GM11168 (cell line): ENCODE data around the gene BCAS3.

Source experiments
- in situ Hi-C: fragments of 300-500 bp; cut with MboI; formaldehyde crosslinking; loops from one replicate; pipeline ENCODE4 v1.12.0; 2022; ENCODE audit warnings: low sequenced_read_pairs; ENCODE audit not compliant: unreplicated experiment

BCAS3 gene

GRCh38 chr17:61167075-61167474 lies 489.4 kb downstream of the BCAS3 start:
- in situ Hi-C loops: no loop called here

GRCh38 chr17:61168506-61168905 lies 490.9 kb downstream of the BCAS3 start:
- in situ Hi-C loops: no loop called here

- in situ Hi-C loops: no loop called here
These were observed 496.7 kb downstream of the BCAS3 start for GRCh38 chr17:61174310-61174709.

- in situ Hi-C loops: no loop called here
These were observed 497.9 kb downstream of the BCAS3 start for GRCh38 chr17:61175298-61176142.

GRCh38 chr17:61177351-61177750 lies 499.7 kb downstream of the BCAS3 start:
- in situ Hi-C loops: no loop called here

GRCh38 chr17:61178284-61178683 lies 500.6 kb downstream of the BCAS3 start:
- in situ Hi-C loops: no loop called here

GRCh38 chr17:61179380-61179806 lies 501.7 kb downstream of the BCAS3 start:
- in situ Hi-C loops: no loop called here

- in situ Hi-C loops: no loop called here
These were observed 506.1 kb downstream of the BCAS3 start for GRCh38 chr17:61183793-61184192.

- in situ Hi-C loops: no loop called here
These were observed 507.7 kb downstream of the BCAS3 start for GRCh38 chr17:61185385-61185784.

- in situ Hi-C loops: no loop called here
These were observed 509.4 kb downstream of the BCAS3 start for GRCh38 chr17:61187038-61187437.

- in situ Hi-C loops: no loop called here
These were observed 510.4 kb downstream of the BCAS3 start for GRCh38 chr17:61188081-61188480.

- in situ Hi-C loops: no loop called here
These were observed 512.3 kb downstream of the BCAS3 start for GRCh38 chr17:61189968-61190367.

GRCh38 chr17:61196302-61196704 lies 518.7 kb downstream of the BCAS3 start:
- in situ Hi-C loops: no loop called here

- in situ Hi-C loops: no loop called here
These were observed 519.1 kb downstream of the BCAS3 start for GRCh38 chr17:61196799-61197198.

- in situ Hi-C loops: no loop called here
These were observed 522.0 kb downstream of the BCAS3 start for GRCh38 chr17:61199431-61200338.

- in situ Hi-C loops: no loop called here
These were observed 522.7 kb downstream of the BCAS3 start for GRCh38 chr17:61200339-61200715.

GRCh38 chr17:61201211-61201610 lies 523.6 kb downstream of the BCAS3 start:
- in situ Hi-C loops: no loop called here

- in situ Hi-C loops: no loop called here
These were observed 524.9 kb downstream of the BCAS3 start for GRCh38 chr17:61202564-61202963.

GRCh38 chr17:61203671-61204131 lies 526.0 kb downstream of the BCAS3 start:
- in situ Hi-C loops: no loop called here

GRCh38 chr17:61204456-61204855 lies 526.8 kb downstream of the BCAS3 start:
- in situ Hi-C loops: no loop called here

GRCh38 chr17:61205401-61205800 lies 527.8 kb downstream of the BCAS3 start:
- in situ Hi-C loops: no loop called here
